CD4-positive, alpha-beta memory T cell (primary cell): ENCODE measurements around the gene DOC2A. TPM values are rescaled to one million over a fixed set of nuclear protein-coding genes. Genes with fewer than 3 reads are reported as not detected.
A peak's percentile ranks its signal among the peaks of the same experiment; 100 is the strongest.

Experiments used
- CTCF ChIA-PET: fragments of 350-600 bp; sonication (Branson Sonifier 250); formaldehyde crosslinking; loops from one replicate; lab custom pipeline; 2021; ENCODE audit warnings: inconsistent platforms; ENCODE audit not compliant: partially characterized antibody; lab: Charles Lee
- POLR2A ChIA-PET: fragments of 350-600 bp; sonication (Branson Sonifier 250); formaldehyde crosslinking; loops from one replicate; lab custom pipeline; 2021; ENCODE audit not compliant: partially characterized antibody; lab: Charles Lee
- DNase-seq, 5 donors: peaks; one replicate each; pipeline versions ENCODE4 v3.0.0 to v3.0.0-alpha.2; 2020 to 2022; ENCODE audit warnings: mixed read lengths in 1 of 5
- H3K27ac ChIP-seq: one replicate; pipeline ENCODE4 v1.7.0; 2013; ENCODE audit warnings: low read depth, low read length
- H3K27me3 ChIP-seq: 2 replicates; pipeline ENCODE4 v1.7.0; 2013; ENCODE audit warnings: mild to moderate bottlenecking, low read length, moderate library complexity; ENCODE audit not compliant: insufficient read depth
- H3K36me3 ChIP-seq: 2 replicates; pipeline ENCODE4 v1.7.0; 2013; ENCODE audit warnings: mild to moderate bottlenecking, low read length, moderate library complexity; ENCODE audit not compliant: insufficient read depth
- H3K4me1 ChIP-seq: 2 replicates; pipeline ENCODE4 v1.7.0; 2013; ENCODE audit warnings: mild to moderate bottlenecking, low read length, moderate library complexity; ENCODE audit not compliant: insufficient read depth
- H3K4me3 ChIP-seq, 2 donors: one replicate each; pipeline ENCODE4 v1.7.0; 2013; ENCODE audit warnings: low read length in 2 of 2, mild to moderate bottlenecking in 1 of 2
- H3K9me3 ChIP-seq, 2 donors: one replicate each; pipeline ENCODE4 v1.7.0; 2013; ENCODE audit warnings: low read length in 2 of 2, control low read depth in 1 of 2; ENCODE audit not compliant: control insufficient read depth in 1 of 2
- H3K27ac Mint-ChIP-seq, 7 donors: one replicate each; pipeline ENCODE4 v1.8.0; 2020 to 2021; ENCODE audit warnings: mixed read lengths in 7 of 7, mild to moderate bottlenecking in 6 of 7, inconsistent platforms in 3 of 7, moderate library complexity in 3 of 7
- H3K27me3 Mint-ChIP-seq, 2 donors: one replicate each; pipeline ENCODE4 v1.8.0; 2020 to 2021; ENCODE audit warnings: mixed read lengths in 2 of 2
- H3K36me3 Mint-ChIP-seq, 2 donors: one replicate each; pipeline ENCODE4 v1.8.0; 2020 to 2021; ENCODE audit warnings: mixed read lengths in 2 of 2, inconsistent platforms in 1 of 2, mild to moderate bottlenecking in 1 of 2
- H3K4me1 Mint-ChIP-seq, 4 donors: one replicate each; pipeline ENCODE4 v1.8.0; 2020 to 2021; ENCODE audit warnings: mixed read lengths in 4 of 4, mild to moderate bottlenecking in 1 of 4
- H3K4me3 Mint-ChIP-seq, 8 donors: one replicate each; pipeline ENCODE4 v1.8.0; 2020 to 2021; ENCODE audit warnings: mixed read lengths in 8 of 8, mild to moderate bottlenecking in 7 of 8, moderate library complexity in 6 of 8, inconsistent platforms in 3 of 8
- H3K9me3 Mint-ChIP-seq, 8 donors: one replicate each; pipeline ENCODE4 v1.8.0; 2020 to 2021; ENCODE audit warnings: mixed read lengths in 8 of 8, mild to moderate bottlenecking in 5 of 8, inconsistent platforms in 3 of 8, moderate library complexity in 1 of 8
- intact Hi-C: fragments of 100-400 bp; cut with micrococcal nuclease; formaldehyde crosslinking; loops from one replicate; pipeline ENCODE4 v1.15.1; 2023
- polyA plus RNA-seq, 2 donors: library from polyadenylated mRNA; unstranded; fragments of 300-500 nt; fragmentation: Illumina TruSeq; gene quantifications; one replicate each; pipeline ENCODE4 v1.2.3, GENCODE V29; 2021
- total RNA-seq, 2 experiments: library from RNA; stranded (reverse); gene quantifications; one replicate each; pipeline ENCODE4 v1.2.3, GENCODE V29; 2021

The DOC2A gene
- total and polyA plus RNA-seq, 4 experiments from 2014 or later = 0.80 TPM; not detected in 3

DNA sequence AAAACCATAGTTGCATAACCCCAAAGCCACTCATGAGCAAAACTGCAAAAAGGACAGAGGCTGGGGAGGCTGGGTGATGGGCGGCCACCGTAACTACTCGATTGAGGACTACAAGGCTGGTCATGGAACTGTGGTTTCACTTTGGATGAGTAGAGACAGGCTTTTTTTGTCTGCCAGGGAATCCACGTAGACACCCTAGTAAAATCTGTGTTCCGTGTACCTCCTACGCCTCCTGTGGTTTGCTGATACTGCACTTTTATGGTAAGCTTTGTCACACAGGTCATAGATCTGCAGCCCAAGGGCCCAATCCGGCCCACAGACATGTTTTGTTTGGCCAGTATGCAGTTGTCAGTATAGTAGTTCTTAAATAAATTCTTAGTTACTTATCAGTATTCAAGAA lies 22.4 kb upstream of the DOC2A start:
- Mint-ChIP-seq H3K4me1 (peaks cover 4 to 18% (median 4%) of the 10 kb centered on the region in 4 donors), H3K9me3 (no peaks in the 10 kb centered on the region), H3K27ac (peak overlapping the region in 1 of 7 donors; percentile 27), H3K27me3 (peaks cover 23 to 28% of the 10 kb centered on the region in 2 donors), H3K4me3 (peak overlapping the region in 1 of 8 donors; percentile 10), H3K36me3 (no peaks in the 10 kb centered on the region)
- no peaks in the 10 kb centered on the region for H3K36me3 ChIP-seq
- no peak for DNase-seq
- intact Hi-C loops = no loop called here
- H3K4me1 ChIP-seq = peaks cover 5% of the 10 kb centered on the region
- POLR2A ChIA-PET = no interaction called here
- H3K27me3 ChIP-seq = peaks cover 18% of the 10 kb centered on the region
- CTCF ChIA-PET = interaction anchor here (0.7 to 2.7 kb wide), 14 partner anchors 11 to 393 kb away, joined by 3 to 21 read pairs (median 4); partner anchors contain the start of genes C16orf92 and KCTD13
- H3K4me3 ChIP-seq = no peak overlapping the region
- no peak overlapping the region for H3K27ac ChIP-seq
- no peaks in the 10 kb centered on the region for H3K9me3 ChIP-seq

DNA sequence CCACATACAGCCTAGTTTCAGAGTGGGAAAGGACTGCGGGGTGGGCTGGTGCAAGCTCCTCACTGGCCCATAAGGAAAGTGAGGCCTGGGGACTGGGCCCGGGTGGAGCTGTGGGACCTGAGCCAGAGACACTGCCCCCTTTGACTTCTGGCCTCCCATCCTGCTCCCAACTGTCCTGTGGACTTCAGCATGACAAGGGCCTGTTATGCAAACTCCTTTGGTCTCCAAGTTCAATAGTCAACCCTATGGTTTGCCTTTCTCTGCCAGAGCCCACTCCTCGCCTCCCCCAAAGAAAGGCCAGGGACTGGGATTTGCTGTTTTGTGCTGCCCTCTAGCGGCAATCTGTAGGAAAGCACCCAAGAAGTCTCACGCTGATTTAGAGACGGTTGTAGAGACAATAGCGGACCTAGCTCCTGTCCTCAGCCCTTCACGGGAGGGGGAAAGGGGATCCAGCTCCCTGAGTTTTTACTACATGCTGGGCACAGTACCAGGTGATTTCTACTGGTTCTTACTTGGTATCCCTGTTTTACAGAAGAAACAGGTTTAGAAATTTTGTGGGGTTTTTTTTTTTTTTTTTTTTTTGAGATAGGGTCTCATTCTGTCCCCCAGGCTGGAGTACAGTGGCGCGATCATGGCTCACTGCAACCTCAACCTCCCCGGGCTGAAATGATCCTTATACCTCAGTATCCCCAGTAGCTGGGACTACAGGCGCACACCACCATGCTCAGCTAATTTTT lies 21.4 kb upstream of the DOC2A start:
- POLR2A ChIA-PET = interaction anchor here (0.7 to 1.3 kb wide), 3 partner anchors 27 to 332 kb away, joined by 3 to 5 read pairs (median 3); no protein-coding TSS in a partner anchor
- Mint-ChIP-seq H3K27me3 (peaks cover 26 to 37% of the 10 kb centered on the region in 2 donors), H3K9me3 (peaks cover 0 to 2% (median 0%) of the 10 kb centered on the region in 8 donors), H3K4me3 (peak overlapping the region in 5 of 8 donors; percentile 35 to 76 (median 43)), H3K4me1 (peaks cover 4 to 18% (median 4%) of the 10 kb centered on the region in 4 donors), H3K27ac (peak overlapping the region in 1 of 7 donors; percentile 48), H3K36me3 (no peaks in the 10 kb centered on the region)
- peak; percentile 61 to 70 (median 66) for DNase-seq
- H3K36me3 ChIP-seq = no peaks in the 10 kb centered on the region
- CTCF ChIA-PET = interaction anchor here (0.7 to 2.7 kb wide), 28 partner anchors 9 to 392 kb away, joined by 3 to 21 read pairs (median 4); partner anchors contain the start of genes KCTD13, QPRT, TAOK2 and TMEM219
- H3K27ac ChIP-seq = no peak overlapping the region
- no peaks in the 10 kb centered on the region for H3K9me3 ChIP-seq
- intact Hi-C loops = no loop called here
- peaks cover 5% of the 10 kb centered on the region for H3K4me1 ChIP-seq
- H3K4me3 ChIP-seq = no peak overlapping the region
- H3K27me3 ChIP-seq = peaks cover 18% of the 10 kb centered on the region

DNA sequence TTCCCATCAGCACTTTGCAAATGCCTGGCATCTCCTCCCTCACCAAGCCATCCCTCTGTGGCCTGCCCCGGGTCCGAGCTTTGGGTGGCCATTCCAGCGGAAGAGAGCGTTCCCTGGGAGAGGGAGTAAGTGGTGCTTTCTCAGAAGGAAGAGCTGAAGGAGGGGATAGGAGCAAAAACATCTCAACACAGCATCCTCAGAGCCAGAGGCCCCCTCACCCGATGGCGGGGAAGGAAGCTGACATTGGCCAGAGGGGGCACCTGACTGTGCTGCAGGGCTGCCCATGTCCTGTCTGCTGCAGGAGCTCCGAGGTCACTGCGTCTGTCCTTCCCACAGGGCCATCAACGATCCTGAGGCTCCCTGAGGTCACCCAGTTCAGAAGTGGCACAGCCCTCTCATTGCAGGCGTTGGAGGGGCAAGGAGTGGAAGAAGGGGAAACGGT lies 20.7 kb upstream of the DOC2A start:
- ChIA-PET POLR2A (interaction anchor here (0.7 to 1.3 kb wide), 3 partner anchors 26 to 331 kb away, joined by 3 to 5 read pairs (median 3); no protein-coding TSS in a partner anchor), CTCF (interaction anchor here (0.9 to 2.7 kb wide), 18 partner anchors 10 to 365 kb away, joined by 3 to 21 read pairs (median 5); partner anchors contain the start of genes QPRT and TMEM219)
- Mint-ChIP-seq H3K36me3 (no peaks in the 10 kb centered on the region), H3K9me3 (peaks cover 0 to 2% (median 0%) of the 10 kb centered on the region in 8 donors), H3K27me3 (peaks cover 31 to 44% of the 10 kb centered on the region in 2 donors), H3K4me3 (peak overlapping the region in 1 of 8 donors; percentile 38), H3K27ac (no peak overlapping the region), H3K4me1 (peaks cover 4 to 18% (median 5%) of the 10 kb centered on the region in 4 donors)
- intact Hi-C loops = no loop called here
- Histone ChIP-seq H3K4me1 (peaks cover 5% of the 10 kb centered on the region), H3K27ac (no peak overlapping the region), H3K27me3 (peaks cover 18% of the 10 kb centered on the region), H3K9me3 (no peaks in the 10 kb centered on the region), H3K36me3 (no peaks in the 10 kb centered on the region), H3K4me3 (no peak overlapping the region)
- DNase-seq = peak in 1 of 5 donors; percentile 29

DNA sequence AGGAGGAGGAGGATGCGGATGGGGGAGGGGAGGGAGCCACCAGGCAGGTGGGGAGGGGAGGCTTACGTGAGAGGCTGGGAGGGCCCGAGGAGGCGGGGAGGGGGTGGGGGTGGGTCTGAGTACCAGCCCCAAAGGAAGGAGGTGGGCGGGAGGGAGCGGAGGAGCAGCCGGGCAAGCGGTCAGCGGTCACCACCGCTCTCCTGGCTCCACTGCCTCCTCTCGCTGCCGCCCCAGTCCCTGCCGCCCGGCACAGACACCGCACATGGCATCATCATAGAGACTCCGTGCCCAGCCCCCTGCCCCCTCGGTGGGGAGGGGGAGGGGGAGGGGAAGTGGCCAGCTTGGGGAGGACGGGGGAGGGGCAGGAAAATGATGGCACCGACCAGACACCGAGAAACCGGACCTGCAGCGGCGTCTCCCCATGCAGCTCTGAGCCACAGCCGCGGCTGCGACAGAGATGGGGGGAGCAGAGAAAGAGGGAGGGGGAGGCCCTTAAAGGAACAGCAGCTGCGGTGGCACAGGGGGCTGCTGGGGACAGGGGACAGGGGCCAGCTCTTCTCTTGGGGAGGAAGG lies 20.1 kb upstream of the DOC2A start, which contains the start of gene TLCD3B:
TSS of gene TLCD3B (minus strand) at position 431 of the 573 bp plus-strand sequence. CDS start 744 bp downstream, outside the sequence.
- Mint-ChIP-seq H3K36me3 (no peaks in the 10 kb centered on the region), H3K4me3 (peak within 1 kb of the TSS in 6 of 8 donors; percentile 35 to 76 (median 41)), H3K4me1 (peaks cover 4 to 18% (median 5%) of the 10 kb centered on the region in 4 donors), H3K9me3 (peaks cover 0 to 2% (median 0%) of the 10 kb centered on the region in 8 donors), H3K27me3 (peaks cover 31 to 44% of the 10 kb centered on the region in 2 donors), H3K27ac (peak within 1 kb of the TSS in 1 of 7 donors; percentile 48)
- Histone ChIP-seq H3K36me3 (no peaks in the 10 kb centered on the region), H3K27ac (no peak within 1 kb of the TSS), H3K4me3 (no peak within 1 kb of the TSS), H3K27me3 (peaks cover 18% of the 10 kb centered on the region), H3K9me3 (no peaks in the 10 kb centered on the region), H3K4me1 (peaks cover 5% of the 10 kb centered on the region)
- peak in 1 of 5 donors; percentile 33 for DNase-seq
- ChIA-PET POLR2A (interaction anchor here (1.3 kb wide), 1 partner anchor 330 kb away, joined by 5 read pairs; no protein-coding TSS in a partner anchor), CTCF (interaction anchor here (0.9 to 2.7 kb wide), 10 partner anchors 12 to 351 kb away, joined by 3 to 21 read pairs (median 5); partner anchors contain the start of gene TMEM219)
- intact Hi-C loops = no loop called here

DNA sequence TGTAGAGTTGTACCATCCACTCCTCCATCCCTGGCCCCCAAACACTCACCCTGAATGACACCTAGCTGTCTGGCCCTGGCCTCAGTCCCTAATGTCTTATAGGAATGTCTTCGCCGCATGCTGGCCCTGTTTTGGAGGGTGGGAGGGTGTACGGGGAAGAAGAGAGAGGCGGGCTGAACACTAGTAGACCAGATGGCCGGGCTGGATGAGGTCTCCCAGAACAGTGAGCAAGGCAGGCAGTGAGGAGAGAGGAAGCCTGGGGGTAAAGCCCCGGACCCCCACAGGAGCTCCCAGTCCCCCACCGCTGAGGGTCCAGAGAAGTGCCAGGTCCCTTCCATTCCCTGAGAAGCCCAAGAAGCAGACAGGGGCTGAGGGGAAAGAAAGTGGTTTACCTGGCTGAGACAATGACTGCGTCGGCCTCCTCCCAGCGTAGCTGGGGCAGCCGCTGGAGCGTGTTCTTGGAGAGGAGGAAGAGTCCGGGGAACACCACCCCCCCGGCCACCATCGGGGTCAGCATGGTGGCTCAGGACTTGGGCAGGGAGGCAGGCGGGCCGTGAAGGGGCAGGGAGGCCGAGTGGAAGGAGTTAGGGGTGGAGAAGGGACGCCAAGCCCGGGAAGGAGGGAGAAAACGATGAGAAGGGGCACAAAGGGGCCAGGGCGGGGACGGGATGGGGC lies 19.3 kb upstream of the DOC2A start:
- Histone ChIP-seq H3K4me1 (peaks cover 5% of the 10 kb centered on the region), H3K27ac (no peak overlapping the region), H3K36me3 (no peaks in the 10 kb centered on the region), H3K27me3 (peaks cover 18% of the 10 kb centered on the region), H3K4me3 (no peak overlapping the region), H3K9me3 (no peaks in the 10 kb centered on the region)
- intact Hi-C loops = no loop called here
- peak overlapping the region in 2 of 8 donors; percentile 39 for H3K4me3 Mint-ChIP-seq
- ChIA-PET CTCF (interaction anchor here (0.9 kb wide), 1 partner anchor 21 kb away, joined by 3 read pairs; no protein-coding TSS in a partner anchor), POLR2A (no interaction called here)
- H3K27me3 Mint-ChIP-seq = peaks cover 30 to 43% of the 10 kb centered on the region in 2 donors
- H3K4me1 Mint-ChIP-seq = peaks cover 4 to 18% (median 5%) of the 10 kb centered on the region in 4 donors
- peaks cover 0 to 2% (median 0%) of the 10 kb centered on the region in 8 donors for H3K9me3 Mint-ChIP-seq
- no peak for DNase-seq
- H3K27ac Mint-ChIP-seq = no peak overlapping the region
- H3K36me3 Mint-ChIP-seq = no peaks in the 10 kb centered on the region

DNA sequence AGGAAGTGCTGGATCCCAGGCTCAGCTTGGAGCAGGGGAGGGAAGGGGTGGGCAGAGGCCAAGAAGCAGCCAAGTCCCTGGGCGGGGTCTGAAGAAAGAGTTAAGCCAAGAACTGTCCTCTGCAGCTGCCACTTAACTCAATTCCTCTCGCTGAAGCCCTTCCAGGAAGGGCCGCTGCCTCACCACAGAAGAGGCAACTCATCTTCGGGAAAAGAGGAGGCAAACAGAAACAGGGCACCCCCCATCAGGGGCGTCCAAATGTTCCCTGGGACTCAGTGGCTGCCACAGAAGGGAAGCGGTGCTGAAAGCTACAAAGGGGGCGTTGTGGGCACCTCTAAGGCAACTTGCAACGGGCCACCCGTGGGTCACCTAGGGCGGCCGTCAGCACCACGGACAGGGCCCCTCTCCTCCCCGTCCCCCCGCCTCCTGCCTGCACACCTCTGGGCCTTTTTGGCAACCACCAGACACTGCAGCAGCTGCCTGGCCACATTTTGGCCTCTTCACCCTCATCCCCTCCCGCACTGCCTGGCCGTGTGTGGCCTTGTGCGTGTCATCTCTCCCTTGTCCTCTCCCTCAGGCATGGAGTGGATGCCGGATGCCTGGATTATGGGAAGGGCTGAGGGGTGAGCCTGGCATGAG lies 17.7 kb upstream of the DOC2A start:
- peaks cover 0 to 2% (median 0%) of the 10 kb centered on the region in 8 donors for H3K9me3 Mint-ChIP-seq
- H3K27me3 Mint-ChIP-seq = peaks cover 27 to 39% of the 10 kb centered on the region in 2 donors
- Histone ChIP-seq H3K9me3 (no peaks in the 10 kb centered on the region), H3K36me3 (no peaks in the 10 kb centered on the region), H3K27me3 (peaks cover 18% of the 10 kb centered on the region), H3K4me3 (no peak overlapping the region), H3K4me1 (peaks cover 5% of the 10 kb centered on the region), H3K27ac (no peak overlapping the region)
- peak overlapping the region in 1 of 8 donors; percentile 30 for H3K4me3 Mint-ChIP-seq
- intact Hi-C loops = no loop called here
- DNase-seq = no peak
- CTCF ChIA-PET = no interaction called here
- peaks cover 4 to 18% (median 5%) of the 10 kb centered on the region in 4 donors for H3K4me1 Mint-ChIP-seq
- POLR2A ChIA-PET = interaction anchor here (1.2 kb wide), 1 partner anchor 37 kb away, joined by 4 read pairs; the partner anchor contains the start of gene ALDOA
- H3K36me3 Mint-ChIP-seq = no peaks in the 10 kb centered on the region
- H3K27ac Mint-ChIP-seq = no peak overlapping the region
